ENCODE data around the gene BLID. TPM values are rescaled to one million over a fixed set of nuclear protein-coding genes. Genes with fewer than 3 reads are reported as not detected.

The BLID gene
- total RNA-seq, 1 donor from 2014 or later: 1.4 TPM

DNA sequence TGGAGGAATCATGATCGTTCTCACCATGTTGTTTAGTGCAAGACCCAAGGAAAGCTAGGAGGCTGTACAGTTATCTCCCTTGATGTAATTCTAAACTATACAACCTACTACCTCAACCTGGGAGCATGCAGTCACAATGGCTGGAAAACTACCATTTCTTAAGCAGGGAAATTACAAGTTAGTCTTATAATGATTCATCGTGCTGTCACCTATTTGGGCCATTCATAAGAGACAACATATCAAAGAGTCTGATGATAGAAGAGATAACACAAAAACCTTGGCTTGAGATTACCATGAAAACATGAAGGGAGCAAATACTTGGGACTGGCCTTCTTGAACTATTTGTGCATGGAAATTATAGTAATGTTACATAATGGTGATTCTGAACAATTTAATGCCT lies 30.5 kb upstream of the BLID start:
- TF ChIP-seq, protein P1, sequence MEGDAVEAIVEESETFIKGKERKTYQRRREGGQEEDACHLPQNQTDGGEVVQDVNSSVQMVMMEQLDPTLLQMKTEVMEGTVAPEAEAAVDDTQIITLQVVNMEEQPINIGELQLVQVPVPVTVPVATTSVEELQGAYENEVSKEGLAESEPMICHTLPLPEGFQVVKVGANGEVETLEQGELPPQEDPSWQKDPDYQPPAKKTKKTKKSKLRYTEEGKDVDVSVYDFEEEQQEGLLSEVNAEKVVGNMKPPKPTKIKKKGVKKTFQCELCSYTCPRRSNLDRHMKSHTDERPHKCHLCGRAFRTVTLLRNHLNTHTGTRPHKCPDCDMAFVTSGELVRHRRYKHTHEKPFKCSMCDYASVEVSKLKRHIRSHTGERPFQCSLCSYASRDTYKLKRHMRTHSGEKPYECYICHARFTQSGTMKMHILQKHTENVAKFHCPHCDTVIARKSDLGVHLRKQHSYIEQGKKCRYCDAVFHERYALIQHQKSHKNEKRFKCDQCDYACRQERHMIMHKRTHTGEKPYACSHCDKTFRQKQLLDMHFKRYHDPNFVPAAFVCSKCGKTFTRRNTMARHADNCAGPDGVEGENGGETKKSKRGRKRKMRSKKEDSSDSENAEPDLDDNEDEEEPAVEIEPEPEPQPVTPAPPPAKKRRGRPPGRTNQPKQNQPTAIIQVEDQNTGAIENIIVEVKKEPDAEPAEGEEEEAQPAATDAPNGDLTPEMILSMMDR (IDR thresholded peaks at IDR 0.05; ENCODE audit: unreplicated experiment): no peak
- H3K9me3 Mint-ChIP-seq: no peaks in the 10 kb centered on the region
- peaks cover 19% of the 10 kb centered on the region for H3K4me1 Mint-ChIP-seq
- H3K27me3 Mint-ChIP-seq (ENCODE audit: low read depth): no peaks in the 10 kb centered on the region
- H3K36me3 Mint-ChIP-seq: peaks cover 2% of the 10 kb centered on the region
- no peak overlapping the region for H3K27ac Mint-ChIP-seq
- DNase-seq (ENCODE audit: low spot score in 2 of 2, unreplicated experiment in 2 of 2): no peak
- H3K4me3 Mint-ChIP-seq: no peak overlapping the region

DNA sequence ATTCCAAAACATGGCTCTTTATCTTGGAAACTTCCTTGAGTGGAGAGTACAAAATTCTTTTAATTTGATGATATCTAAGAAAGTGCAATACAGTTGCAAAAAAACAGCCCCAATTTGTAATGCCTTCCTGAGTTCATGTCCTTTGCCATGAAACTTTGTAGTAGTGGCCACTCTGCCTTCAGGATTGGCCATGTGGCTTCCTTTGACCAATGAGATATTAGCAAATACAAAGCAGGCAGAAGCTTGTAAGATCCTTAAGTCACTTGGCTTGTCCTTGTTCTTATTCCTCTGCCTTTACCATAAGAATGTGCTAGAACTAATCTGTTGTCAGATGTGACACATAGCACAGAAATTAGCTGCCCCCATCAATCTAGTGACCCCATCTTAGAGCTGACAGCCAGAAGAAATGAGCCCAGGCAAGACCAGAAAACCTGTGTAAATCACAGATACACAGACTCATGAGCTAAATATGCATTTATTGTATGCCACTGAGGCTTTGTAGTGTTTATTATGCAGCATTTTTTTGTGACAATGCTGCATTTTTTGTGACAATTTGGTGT lies 29.8 kb upstream of the BLID start:
- Mint-ChIP-seq H3K4me1 (peaks cover 19% of the 10 kb centered on the region), H3K9me3 (no peaks in the 10 kb centered on the region), H3K27me3 (ENCODE audit: low read depth) (no peaks in the 10 kb centered on the region), H3K36me3 (peaks cover 2% of the 10 kb centered on the region), H3K27ac (no peak overlapping the region), H3K4me3 (no peak overlapping the region)
- DNase-seq (ENCODE audit: low spot score in 2 of 2, unreplicated experiment in 2 of 2): no peak
- TF ChIP-seq, protein P1 (IDR thresholded peaks at IDR 0.05; ENCODE audit: unreplicated experiment): no peak

DNA sequence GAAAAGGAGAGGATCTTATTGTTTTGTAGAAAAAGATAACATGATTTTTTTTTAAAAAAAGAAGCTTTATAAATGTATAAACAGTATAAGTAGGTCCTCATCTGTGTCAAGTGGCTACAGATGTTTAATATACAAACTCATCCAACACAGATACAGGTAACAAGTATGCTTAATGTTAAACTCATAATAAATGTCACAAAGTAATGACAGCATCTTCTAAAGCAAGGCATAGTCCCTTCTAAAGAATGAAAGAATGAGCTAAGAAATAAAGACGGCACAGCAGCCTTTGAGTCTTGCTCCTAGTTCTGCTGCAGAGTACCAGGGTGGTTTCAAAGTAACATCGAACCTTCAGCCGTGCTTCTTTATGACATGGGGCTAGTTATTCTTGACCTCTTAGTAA lies 28.7 kb upstream of the BLID start:
- Mint-ChIP-seq H3K36me3 (peaks cover 2% of the 10 kb centered on the region), H3K4me3 (no peak overlapping the region), H3K27me3 (ENCODE audit: low read depth) (no peaks in the 10 kb centered on the region), H3K27ac (no peak overlapping the region), H3K4me1 (peaks cover 15% of the 10 kb centered on the region), H3K9me3 (no peaks in the 10 kb centered on the region)
- no peak for DNase-seq (ENCODE audit: low spot score in 2 of 2, unreplicated experiment in 2 of 2)
- TF ChIP-seq, protein P1 (IDR thresholded peaks at IDR 0.05; ENCODE audit: unreplicated experiment): no peak

DNA sequence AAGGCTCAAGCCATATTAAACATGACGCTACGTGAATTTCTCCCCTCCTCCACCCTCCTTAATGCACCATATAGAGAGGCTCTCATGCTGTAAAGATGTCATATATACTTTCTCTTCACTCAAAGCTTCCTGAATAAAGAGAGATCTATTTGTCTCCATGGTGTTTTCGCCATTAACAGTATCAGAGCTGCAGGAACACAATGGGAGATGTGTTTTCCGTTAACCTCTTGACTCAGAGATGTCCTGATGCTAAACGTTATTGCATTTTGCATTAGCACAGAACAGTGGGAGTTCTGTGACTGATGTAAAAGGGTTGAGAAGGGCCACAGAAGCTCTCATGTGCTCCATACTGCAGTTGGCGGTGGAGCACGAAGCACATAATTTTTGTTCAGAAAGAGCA lies 25.7 kb upstream of the BLID start:
- Mint-ChIP-seq H3K27ac (no peak overlapping the region), H3K36me3 (peaks cover 2% of the 10 kb centered on the region), H3K27me3 (ENCODE audit: low read depth) (no peaks in the 10 kb centered on the region), H3K4me1 (peaks cover 19% of the 10 kb centered on the region), H3K4me3 (no peak overlapping the region), H3K9me3 (no peaks in the 10 kb centered on the region)
- no peak for DNase-seq (ENCODE audit: low spot score in 2 of 2, unreplicated experiment in 2 of 2)
- TF ChIP-seq, protein P1 (IDR thresholded peaks at IDR 0.05; ENCODE audit: unreplicated experiment): no peak

DNA sequence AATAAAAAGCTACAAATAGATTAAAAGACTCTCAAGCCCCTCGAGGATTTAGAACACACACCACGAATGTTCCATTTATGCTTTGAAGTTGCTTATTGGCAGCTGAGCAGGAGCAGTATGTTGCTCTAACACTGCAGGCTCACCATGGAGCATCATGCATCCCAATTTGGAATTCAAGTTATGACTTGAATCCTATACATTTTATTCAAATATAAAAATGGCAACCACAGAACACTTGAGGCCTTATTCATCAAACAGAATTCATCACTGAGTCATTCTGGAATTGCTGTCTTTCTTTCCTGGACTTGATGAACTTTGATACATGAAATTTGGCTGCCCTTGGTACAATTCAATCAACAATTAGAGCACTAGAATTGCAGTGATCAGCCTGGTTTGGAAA lies 24.5 kb upstream of the BLID start:
- no peak overlapping the region for H3K27ac Mint-ChIP-seq
- no peaks in the 10 kb centered on the region for H3K9me3 Mint-ChIP-seq
- DNase-seq (ENCODE audit: low spot score in 2 of 2, unreplicated experiment in 2 of 2): no peak
- TF ChIP-seq, protein P1 (IDR thresholded peaks at IDR 0.05; ENCODE audit: unreplicated experiment): no peak
- H3K36me3 Mint-ChIP-seq: peaks cover 2% of the 10 kb centered on the region
- no peak overlapping the region for H3K4me3 Mint-ChIP-seq
- H3K27me3 Mint-ChIP-seq (ENCODE audit: low read depth): no peaks in the 10 kb centered on the region
- peaks cover 19% of the 10 kb centered on the region for H3K4me1 Mint-ChIP-seq

DNA sequence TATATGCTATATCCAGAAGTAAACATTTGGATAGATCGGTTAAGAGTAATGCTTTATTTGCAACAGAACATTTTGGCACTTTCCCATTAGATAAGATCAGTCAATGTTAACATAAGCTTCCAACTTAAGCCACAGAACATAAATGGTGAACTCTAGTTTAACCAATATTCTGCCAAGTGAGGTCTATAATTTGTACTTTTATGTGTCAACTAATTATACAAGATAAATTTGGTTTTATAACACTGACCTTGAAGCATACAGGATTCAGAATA lies 23.5 kb upstream of the BLID start:
- Mint-ChIP-seq H3K27me3 (ENCODE audit: low read depth) (no peaks in the 10 kb centered on the region), H3K4me3 (no peak overlapping the region), H3K36me3 (no peaks in the 10 kb centered on the region), H3K4me1 (peaks cover 19% of the 10 kb centered on the region), H3K27ac (no peak overlapping the region), H3K9me3 (no peaks in the 10 kb centered on the region)
- TF ChIP-seq, protein P1 (IDR thresholded peaks at IDR 0.05; ENCODE audit: unreplicated experiment): no peak
- DNase-seq (ENCODE audit: low spot score in 2 of 2, unreplicated experiment in 2 of 2): no peak
